Measurements from ENCODE around the gene CNTN2. TPM values are rescaled to one million over a fixed set of nuclear protein-coding genes. Genes with fewer than 3 reads are reported as not detected.

Gene CNTN2
- total RNA-seq, 4 donors from 2014 or later, result 1.4 to 6.7 (median 1.8) TPM

DNA sequence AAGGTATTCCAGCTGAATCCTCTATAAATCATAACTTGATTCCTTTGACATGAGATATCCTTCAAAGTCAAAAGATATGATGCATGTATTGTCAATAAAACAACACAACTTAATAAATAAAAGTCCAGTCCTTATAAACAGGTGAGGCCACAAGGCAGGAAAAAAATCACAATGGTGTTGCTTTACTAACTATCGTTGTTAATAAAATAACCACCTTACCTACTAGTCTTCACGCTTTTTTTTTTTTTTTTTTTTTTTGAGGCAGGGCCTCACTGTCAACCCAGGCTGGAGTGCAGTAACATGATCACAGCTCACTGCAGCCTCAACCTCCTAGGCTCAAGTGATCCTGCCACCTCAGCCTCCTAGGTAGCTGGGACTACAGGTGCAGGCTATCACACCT, 41.3 kb downstream of the CNTN2 start, which contains the start of gene TMEM81:
Gene TMEM81 (minus strand): TSS at position 101 of the 400 bp plus-strand sequence. CDS start 140 bp downstream, outside the sequence.
- Histone ChIP-seq H3K36me3 (peaks cover 0 to 41% (median 13%) of the 10 kb centered on the region in 4 donors), H3K9me3 (no peaks in the 10 kb centered on the region), H3K27me3 (no peaks in the 10 kb centered on the region), H3K4me1 (no peaks in the 10 kb centered on the region), H3K4me3 (no peak within 1 kb of the TSS), H3K27ac (no peak within 1 kb of the TSS)
- WGBS, 2 donors (ENCODE audit: low coverage in 1 of 2), result 94 to 97% methylated on average over 2 of the region's 2 CpGs
- no peak for DNase-seq
- intact Hi-C loops (cut with DNase I; ENCODE audit: low total_unique reads), result no loop called here
- TF ChIP-seq EP300 (IDR thresholded peaks at IDR 0.05; ENCODE audit: low read depth) (no peak), POLR2A (IDR thresholded peaks at IDR 0.05) (no peak), POLR2AphosphoS5 (IDR thresholded peaks at IDR 0.05) (no peak)
- TF ChIP-seq, protein P1, sequence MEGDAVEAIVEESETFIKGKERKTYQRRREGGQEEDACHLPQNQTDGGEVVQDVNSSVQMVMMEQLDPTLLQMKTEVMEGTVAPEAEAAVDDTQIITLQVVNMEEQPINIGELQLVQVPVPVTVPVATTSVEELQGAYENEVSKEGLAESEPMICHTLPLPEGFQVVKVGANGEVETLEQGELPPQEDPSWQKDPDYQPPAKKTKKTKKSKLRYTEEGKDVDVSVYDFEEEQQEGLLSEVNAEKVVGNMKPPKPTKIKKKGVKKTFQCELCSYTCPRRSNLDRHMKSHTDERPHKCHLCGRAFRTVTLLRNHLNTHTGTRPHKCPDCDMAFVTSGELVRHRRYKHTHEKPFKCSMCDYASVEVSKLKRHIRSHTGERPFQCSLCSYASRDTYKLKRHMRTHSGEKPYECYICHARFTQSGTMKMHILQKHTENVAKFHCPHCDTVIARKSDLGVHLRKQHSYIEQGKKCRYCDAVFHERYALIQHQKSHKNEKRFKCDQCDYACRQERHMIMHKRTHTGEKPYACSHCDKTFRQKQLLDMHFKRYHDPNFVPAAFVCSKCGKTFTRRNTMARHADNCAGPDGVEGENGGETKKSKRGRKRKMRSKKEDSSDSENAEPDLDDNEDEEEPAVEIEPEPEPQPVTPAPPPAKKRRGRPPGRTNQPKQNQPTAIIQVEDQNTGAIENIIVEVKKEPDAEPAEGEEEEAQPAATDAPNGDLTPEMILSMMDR (IDR thresholded peaks at IDR 0.05), result no peak
- in situ Hi-C loops (cut with MboI; ENCODE audit: low pct_ligation_motif_present in 1 of 4, low pct_unique_long_range_greater_than_20kb in 1 of 4, low sequenced_read_pairs in 3 of 4), result no loop called here

GRCh38 chr1:205088341-205088740, 45.3 kb downstream of the CNTN2 start:
- in situ Hi-C loops (cut with MboI; ENCODE audit: low pct_ligation_motif_present in 1 of 4, low pct_unique_long_range_greater_than_20kb in 1 of 4, low sequenced_read_pairs in 3 of 4), result no loop called here
- no peaks in the 10 kb centered on the region for H3K4me1 ChIP-seq
- no peak for DNase-seq
- H3K4me3 ChIP-seq, result no peak overlapping the region
- no peaks in the 10 kb centered on the region for H3K27me3 ChIP-seq
- no peak for TF ChIP-seq EP300 (IDR thresholded peaks at IDR 0.05; ENCODE audit: low read depth)
- TF ChIP-seq, protein P1 (IDR thresholded peaks at IDR 0.05), result no peak
- no peak for TF ChIP-seq POLR2A (IDR thresholded peaks at IDR 0.05)
- no peak for TF ChIP-seq POLR2AphosphoS5 (IDR thresholded peaks at IDR 0.05)
- peaks cover 0 to 47% (median 18%) of the 10 kb centered on the region in 4 donors for H3K36me3 ChIP-seq
- H3K9me3 ChIP-seq, result no peaks in the 10 kb centered on the region
- 81 to 85% methylated on average over 2 to 3 of the region's 3 CpGs for WGBS, 2 donors (ENCODE audit: low coverage in 1 of 2)
- H3K27ac ChIP-seq, result no peak overlapping the region
- intact Hi-C loops (cut with DNase I; ENCODE audit: low total_unique reads), result no loop called here

- no peak overlapping the region for H3K27ac ChIP-seq
- in situ Hi-C loops (cut with MboI; ENCODE audit: low pct_ligation_motif_present in 1 of 4, low pct_unique_long_range_greater_than_20kb in 1 of 4, low sequenced_read_pairs in 3 of 4) (no loop called here), intact Hi-C loops (cut with DNase I; ENCODE audit: low total_unique reads) (no loop called here)
- TF ChIP-seq EP300 (IDR thresholded peaks at IDR 0.05; ENCODE audit: low read depth), result no peak
- TF ChIP-seq POLR2AphosphoS5 (IDR thresholded peaks at IDR 0.05), result no peak
- TF ChIP-seq, protein P1 (IDR thresholded peaks at IDR 0.05), result no peak
- no peak for TF ChIP-seq POLR2A (IDR thresholded peaks at IDR 0.05)
- peaks cover 0 to 52% (median 24%) of the 10 kb centered on the region in 4 donors for H3K36me3 ChIP-seq
- WGBS, 2 donors (ENCODE audit: low coverage in 1 of 2), result 28 to 76% methylated on average over 2 to 4 of the region's 4 CpGs
- H3K4me3 ChIP-seq, result no peak overlapping the region
- H3K9me3 ChIP-seq, result no peaks in the 10 kb centered on the region
- H3K4me1 ChIP-seq, result no peaks in the 10 kb centered on the region
- DNase-seq, result no peak
- no peaks in the 10 kb centered on the region for H3K27me3 ChIP-seq
Observed at GRCh38 chr1:205091043-205091740, 48.2 kb downstream of the CNTN2 start.

- Histone ChIP-seq H3K4me3 (no peak overlapping the region), H3K9me3 (no peaks in the 10 kb centered on the region), H3K4me1 (no peaks in the 10 kb centered on the region), H3K27me3 (no peaks in the 10 kb centered on the region), H3K36me3 (peaks cover 0 to 75% (median 37%) of the 10 kb centered on the region in 4 donors), H3K27ac (no peak overlapping the region)
- in situ Hi-C loops (cut with MboI; ENCODE audit: low pct_ligation_motif_present in 1 of 4, low pct_unique_long_range_greater_than_20kb in 1 of 4, low sequenced_read_pairs in 3 of 4) (no loop called here), intact Hi-C loops (cut with DNase I; ENCODE audit: low total_unique reads) (no loop called here)
- DNase-seq, result no peak
- TF ChIP-seq POLR2A (IDR thresholded peaks at IDR 0.05) (no peak), EP300 (IDR thresholded peaks at IDR 0.05; ENCODE audit: low read depth) (no peak), POLR2AphosphoS5 (IDR thresholded peaks at IDR 0.05) (no peak)
- TF ChIP-seq, protein P1 (IDR thresholded peaks at IDR 0.05), result no peak
Observed at GRCh38 chr1:205095422-205095821, 52.4 kb downstream of the CNTN2 start.
